HUDEP-2 (cell line): ENCODE results near the gene VCP.

ENCODE experiments used
- DNase-seq, 76 experiments: peaks; one replicate each; lab custom pipeline; 2025; ENCODE audit not compliant: unreplicated experiment in 76 of 76; lab: John Stamatoyannopoulos, UW

VCP gene

DNA sequence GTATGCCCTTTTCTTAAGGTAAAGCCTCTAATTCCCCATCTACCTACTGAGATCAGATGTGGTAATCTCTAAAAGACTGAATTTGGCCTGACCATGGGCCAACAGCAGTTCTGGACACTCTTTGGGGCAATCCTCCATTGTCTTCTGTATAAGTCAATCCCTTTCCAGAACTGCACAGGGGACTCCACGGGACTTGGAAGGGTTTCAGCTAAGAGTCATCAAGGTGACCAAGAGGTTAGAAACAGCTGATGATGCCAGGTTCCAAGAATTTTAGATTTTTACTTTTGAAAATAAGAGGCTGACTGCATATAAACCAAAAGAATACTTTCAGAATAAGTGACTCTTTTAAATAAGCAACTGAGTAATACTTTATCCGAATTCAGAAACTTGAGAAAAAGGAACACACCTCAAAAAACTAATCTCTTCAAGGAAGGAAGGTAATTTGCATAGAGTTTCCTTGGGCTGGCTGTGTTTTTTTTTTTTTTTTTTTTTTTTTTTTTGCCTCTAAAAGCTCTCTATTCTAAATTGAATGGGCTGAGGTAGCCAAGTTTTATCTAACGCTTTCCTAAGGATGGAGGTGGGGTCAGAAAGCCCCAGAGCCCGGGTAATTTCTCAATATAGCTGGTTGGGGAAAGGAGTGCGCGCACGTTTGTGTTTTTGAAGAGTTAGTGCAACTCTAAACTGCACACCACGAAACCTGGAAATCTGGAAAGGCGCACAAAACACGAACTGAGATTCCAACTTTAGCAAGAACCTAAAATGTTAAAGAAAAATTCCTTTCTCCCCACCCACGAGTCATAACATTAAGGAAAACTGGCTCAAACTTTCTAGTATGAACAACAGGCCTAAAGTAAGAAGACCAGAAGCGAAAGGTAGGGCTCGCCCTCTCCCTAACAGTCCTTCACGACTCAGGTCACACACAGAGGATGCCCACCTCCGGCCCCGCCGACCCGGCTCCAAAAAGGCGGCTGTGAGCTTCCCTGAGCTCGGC lies 1.3 kb downstream of the VCP start:
- DNase-seq = peak in 1 of 76 experiments; percentile 9

DNA sequence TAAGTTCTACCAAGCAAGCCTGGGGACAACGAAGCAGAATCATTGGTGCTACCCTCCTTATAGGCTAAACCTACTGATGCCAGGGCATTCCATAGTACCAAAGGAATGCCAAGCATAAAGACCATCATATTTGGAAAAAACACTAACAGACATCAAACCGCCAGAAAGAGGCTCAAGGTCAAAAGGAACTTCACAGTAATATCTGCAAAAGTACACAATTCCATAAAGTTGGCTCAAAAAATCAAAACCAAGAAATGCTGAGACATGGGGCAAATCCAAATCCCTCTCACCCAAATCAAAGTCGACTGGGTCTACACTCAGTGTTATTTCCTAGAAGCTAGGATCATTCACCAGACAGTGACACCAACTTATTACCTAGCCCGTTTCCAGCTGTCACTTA lies 3.4 kb downstream of the VCP start:
- DNase-seq = no peak

GRCh38 chr9:35067056-35067455 lies 5.4 kb downstream of the VCP start:
- DNase-seq = no peak

GRCh38 chr9:35060548-35061207 lies 11.7 kb downstream of the VCP start:
- DNase-seq = no peak

GRCh38 chr9:35059438-35059837 lies 13.0 kb downstream of the VCP start:
- no peak for DNase-seq

DNA sequence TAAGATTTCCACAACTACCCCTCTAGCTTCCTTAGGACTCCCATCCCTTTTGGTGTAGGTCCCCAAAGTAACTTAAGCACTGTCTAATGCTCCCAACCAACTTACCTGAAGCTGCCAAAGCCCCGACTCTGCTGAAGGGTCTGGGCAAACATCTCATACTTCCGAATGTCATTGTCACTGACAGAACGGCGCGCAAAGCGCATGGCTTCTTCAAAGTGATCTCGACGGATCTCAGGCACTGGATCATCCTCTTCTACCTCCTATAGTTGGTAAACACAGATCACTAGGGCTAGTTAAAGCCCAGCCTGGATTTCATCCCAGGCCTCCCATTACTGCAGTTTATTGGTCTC lies 15.2 kb downstream of the VCP start:
- no peak for DNase-seq

DNA sequence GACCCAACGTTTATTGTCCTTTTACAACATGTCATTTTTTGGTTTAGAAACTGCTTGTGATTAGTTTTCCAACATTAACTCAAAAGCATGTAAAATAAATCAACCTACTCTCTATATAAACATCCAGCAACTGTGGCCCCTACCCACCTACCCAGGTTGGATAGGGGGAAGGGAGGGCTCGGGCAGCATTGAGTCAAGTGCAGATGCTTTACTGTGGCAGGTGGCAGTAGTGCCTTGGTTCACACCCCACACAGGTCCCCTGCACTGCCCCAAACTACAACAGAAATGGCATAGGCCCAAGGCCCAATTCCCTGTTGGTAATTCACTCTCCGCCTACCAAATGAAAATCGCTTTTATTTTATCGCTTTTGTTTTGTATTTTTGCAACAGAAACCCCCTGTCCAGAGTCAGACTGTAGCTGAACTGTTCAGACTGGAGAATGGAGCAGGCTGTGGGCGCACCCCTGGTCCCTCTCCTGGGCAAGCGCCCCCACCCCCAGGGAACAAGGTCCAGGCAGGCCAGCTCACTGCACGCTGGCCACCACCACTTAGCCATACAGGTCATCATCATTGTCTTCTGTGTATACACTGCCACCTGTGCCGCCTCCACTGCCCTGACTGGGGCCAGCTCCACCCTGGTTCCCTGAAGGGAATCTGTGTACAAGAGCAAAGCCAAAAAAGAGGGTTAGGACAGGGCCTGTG lies 15.7 kb downstream of the VCP start:
- no peak for DNase-seq

DNA sequence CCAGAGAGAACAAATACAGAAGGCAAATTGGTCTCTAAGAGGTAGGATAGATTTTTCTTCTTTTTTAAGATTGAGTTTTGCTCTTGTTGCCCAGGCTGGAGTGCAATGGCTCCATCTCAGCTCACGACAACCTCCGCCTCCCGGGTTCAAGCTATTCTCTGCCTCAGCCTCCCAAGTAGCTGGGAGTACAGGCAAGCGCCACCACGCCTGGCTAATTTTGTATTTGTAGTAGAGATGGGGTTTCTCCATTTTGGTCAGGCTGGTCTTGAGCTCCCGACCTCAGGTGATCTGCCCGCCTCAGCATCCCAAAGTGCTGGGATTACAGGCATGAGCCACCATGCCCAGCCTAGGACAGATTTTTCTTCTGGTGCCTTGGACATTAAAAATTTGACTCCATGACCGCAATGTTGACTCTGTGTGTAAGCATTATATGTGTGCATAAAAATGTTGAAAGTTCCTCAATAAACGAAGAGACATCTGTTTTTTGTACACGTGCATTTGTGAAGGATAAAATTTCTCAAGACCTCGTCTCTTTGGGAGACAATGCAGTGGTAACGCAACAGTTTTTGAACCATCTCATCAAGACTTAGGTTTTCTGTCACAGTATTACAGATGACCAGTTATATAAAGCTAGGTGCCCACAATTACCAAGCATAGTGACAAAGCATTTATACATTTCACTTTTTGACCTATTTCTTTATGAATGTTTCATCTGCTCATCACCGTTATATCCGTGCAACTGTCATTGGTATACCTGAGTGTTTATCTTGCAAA lies 17.4 kb downstream of the VCP start:
- no peak for DNase-seq

GRCh38 chr9:35054185-35054835 lies 18.1 kb downstream of the VCP start:
- DNase-seq = no peak

DNA sequence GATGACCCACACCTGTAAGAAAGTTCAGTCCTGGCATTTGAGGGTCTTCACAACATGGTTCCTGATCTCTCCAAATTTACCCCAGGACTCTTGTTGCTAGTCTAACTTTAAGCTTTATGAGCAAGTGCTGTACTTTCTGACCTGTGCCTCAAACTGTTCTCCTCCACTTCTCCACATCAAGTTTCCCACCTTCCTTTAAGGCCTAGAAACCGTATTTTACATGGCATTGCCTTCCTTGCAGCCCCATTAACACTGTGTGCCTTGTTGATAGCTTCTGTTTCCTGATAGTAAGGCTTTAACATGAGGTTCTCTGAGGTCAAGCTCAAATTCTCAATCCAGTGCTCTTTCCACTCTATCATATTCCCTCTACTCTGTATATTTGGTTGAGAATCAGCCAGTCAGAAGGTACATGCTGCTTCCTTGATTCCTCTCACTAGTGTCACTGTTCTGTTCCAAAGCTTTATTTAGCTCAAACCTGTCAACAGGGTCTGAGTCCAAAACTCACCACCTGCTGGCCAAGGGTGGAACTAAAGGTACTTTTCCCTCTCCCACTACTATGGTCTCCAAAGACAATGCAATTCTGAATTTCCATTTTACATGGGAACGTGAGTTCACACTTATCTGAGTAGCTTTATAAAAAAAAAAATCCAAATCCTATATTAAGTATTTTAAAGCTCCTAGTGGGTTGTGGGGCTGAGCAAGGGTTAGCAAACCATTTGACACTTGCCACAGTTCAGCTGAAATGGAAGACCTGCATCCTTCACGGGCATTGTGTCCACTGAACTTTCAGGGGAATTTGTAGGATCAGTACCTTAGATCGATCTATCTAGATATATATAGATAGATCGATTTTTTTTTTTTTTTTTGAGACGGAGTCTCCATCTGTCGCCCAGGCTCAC lies 21.1 kb downstream of the VCP start:
- DNase-seq = peak in 44 of 76 experiments; percentile 3 to 63 (median 19)

DNA sequence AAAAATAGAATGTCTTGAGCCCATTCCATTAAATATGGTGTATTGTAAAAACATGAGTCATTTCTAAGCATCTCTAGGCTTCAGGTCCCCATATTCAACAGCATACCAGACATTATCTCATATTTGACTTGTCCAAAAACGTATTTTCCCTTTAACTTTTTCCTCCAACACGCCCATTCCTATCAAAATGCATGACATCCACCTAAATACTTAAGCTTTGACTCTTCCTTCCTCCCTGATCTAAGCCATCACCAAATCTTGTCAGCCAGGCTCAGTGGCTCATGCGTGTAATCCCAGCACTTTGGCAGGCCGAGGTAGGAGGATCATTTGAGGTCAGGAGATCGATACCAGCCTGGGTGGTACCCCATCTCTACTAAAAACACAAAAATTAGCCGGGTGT lies 23.9 kb downstream of the VCP start:
- DNase-seq = no peak

DNA sequence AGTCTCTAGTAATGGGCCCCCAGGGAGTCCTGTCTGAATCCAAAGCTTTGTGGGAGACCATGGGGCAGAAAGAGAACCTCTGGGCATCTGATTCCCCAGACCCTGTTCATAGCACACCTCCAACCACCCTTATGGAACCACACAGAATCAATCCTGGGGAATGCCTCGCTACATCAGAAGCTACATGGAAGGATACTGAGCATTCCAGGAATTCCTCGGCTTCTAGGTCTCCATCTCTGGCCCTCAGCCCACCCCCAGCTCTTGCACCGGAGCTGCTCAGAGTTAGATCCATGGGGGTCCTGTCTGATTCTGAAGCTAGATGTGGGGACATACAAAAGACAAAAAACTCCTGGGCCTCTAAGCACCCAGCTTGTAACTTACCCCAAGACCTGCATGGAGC lies 28.4 kb downstream of the VCP start:
- DNase-seq = no peak

GRCh38 chr9:35042891-35043545 lies 29.4 kb downstream of the VCP start:
- DNase-seq = no peak

- DNase-seq = no peak
Observed at GRCh38 chr9:35042081-35042604, 30.3 kb downstream of the VCP start.

- no peak for DNase-seq
Observed at GRCh38 chr9:35035851-35036701, 36.3 kb downstream of the VCP start.

DNA sequence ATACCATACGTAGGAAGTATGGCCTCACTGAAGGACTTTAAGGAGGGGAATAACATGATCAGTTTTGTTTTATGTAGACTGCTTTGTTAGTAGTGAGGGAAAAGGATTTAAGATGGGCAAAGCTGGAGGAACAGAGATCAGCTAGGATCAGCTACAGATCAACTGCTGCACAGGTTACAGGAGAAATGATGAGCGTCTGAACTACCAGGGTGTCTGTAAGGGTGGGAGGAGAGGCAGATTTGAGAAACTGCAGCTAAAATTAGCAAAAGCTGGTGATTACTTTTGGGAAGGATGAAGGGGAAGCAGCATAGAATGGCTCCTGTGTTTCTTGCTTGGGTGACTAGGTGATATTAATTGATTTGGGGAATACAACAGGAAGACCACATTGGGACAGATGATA lies 39.3 kb downstream of the VCP start:
- no peak for DNase-seq

- DNase-seq = no peak
Observed at GRCh38 chr9:35029852-35030251, 42.6 kb downstream of the VCP start.

GRCh38 chr9:35029241-35029640 lies 43.2 kb downstream of the VCP start:
- DNase-seq = no peak
